ENCODE data around the gene IRF3.

IRF3 gene

GRCh38 chr19:49614096-49614833 is 51.4 kb downstream of the IRF3 start:
- DNase-seq = no peak

- DNase-seq = no peak
Observed at GRCh38 chr19:49613374-49613773, 52.3 kb downstream of the IRF3 start.

Data from hematopoietic multipotent progenitor cell treated with erythropoietin and hydrocortisone succinate and interleukin-3 and kit ligand, for 8 days (in vitro differentiated cells).